Sigmoid colon (tissue), 4 donors: Measurements from ENCODE around the gene FOXP3.

ENCODE experiments used
- EP300 ChIP-seq, 4 donors: sonication (generic); formaldehyde crosslinking; IDR thresholded peaks; one replicate each; pipeline ENCODE4 v1.6.1; 2017; ENCODE audit warnings: antibody characterized with exemption in 4 of 4
- POLR2A ChIP-seq, 2 donors: fragments of 450-650 bp; IDR thresholded peaks; one replicate each; pipeline ENCODE4 v1.6.1; 2016; ENCODE audit warnings: antibody characterized with exemption in 2 of 2, mild to moderate bottlenecking in 2 of 2, moderate library complexity in 2 of 2
- POLR2AphosphoS5 ChIP-seq, 4 donors: sonication (generic); formaldehyde crosslinking; IDR thresholded peaks; one replicate each; pipeline ENCODE4 v1.6.1; 2017; ENCODE audit warnings: antibody characterized with exemption in 4 of 4
- TF ChIP-seq, protein P1 (sequence below), 4 experiments: fragments of 450-650 bp in 3 of 4; fragments of 200-600 bp in 1 of 4; IDR thresholded peaks; one replicate each; pipeline ENCODE4 v1.5.1; 2016 to 2019; ENCODE audit warnings: antibody characterized with exemption in 4 of 4, mild to moderate bottlenecking in 3 of 4, moderate library complexity in 2 of 4

DNA sequence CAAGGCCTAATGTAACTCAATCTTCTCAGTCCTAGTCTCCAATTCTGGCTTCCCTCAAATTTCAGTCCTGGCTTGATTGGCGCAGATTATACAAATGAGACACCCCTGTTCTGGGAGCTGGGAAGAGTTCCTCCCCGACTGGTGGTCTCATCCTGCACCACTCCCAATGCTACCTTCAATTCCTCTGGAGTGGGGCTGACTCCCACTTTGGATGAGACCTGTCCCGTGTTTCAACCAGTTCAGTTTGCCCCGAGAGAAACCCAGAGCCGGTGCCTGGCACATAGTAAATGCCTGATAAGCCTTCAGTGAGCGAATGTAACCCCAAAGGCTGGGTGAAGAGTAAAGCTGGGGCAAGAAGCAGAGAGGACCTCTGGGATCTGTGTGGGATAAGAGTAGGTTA, 60.5 kb downstream of the FOXP3 start:
- TF ChIP-seq, protein P1, sequence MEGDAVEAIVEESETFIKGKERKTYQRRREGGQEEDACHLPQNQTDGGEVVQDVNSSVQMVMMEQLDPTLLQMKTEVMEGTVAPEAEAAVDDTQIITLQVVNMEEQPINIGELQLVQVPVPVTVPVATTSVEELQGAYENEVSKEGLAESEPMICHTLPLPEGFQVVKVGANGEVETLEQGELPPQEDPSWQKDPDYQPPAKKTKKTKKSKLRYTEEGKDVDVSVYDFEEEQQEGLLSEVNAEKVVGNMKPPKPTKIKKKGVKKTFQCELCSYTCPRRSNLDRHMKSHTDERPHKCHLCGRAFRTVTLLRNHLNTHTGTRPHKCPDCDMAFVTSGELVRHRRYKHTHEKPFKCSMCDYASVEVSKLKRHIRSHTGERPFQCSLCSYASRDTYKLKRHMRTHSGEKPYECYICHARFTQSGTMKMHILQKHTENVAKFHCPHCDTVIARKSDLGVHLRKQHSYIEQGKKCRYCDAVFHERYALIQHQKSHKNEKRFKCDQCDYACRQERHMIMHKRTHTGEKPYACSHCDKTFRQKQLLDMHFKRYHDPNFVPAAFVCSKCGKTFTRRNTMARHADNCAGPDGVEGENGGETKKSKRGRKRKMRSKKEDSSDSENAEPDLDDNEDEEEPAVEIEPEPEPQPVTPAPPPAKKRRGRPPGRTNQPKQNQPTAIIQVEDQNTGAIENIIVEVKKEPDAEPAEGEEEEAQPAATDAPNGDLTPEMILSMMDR (IDR thresholded peaks at IDR 0.05): no peak
- TF ChIP-seq POLR2AphosphoS5 (IDR thresholded peaks at IDR 0.05) (no peak), POLR2A (IDR thresholded peaks at IDR 0.05) (no peak), EP300 (IDR thresholded peaks at IDR 0.05) (no peak)
